Measurements from ENCODE around the gene EYA2.
"Not testable (repeated sequence)": the region's sequence is repeated elsewhere in the genome, so short reads cannot be mapped to it uniquely, and the experiment has no call there.

EYA2 gene

GRCh38 chr20:47204850-47205122 lies 310.1 kb downstream of the EYA2 start:
- DNase-seq (ENCODE audit: low spot score) = not testable (repeated sequence)

GRCh38 chr20:47205577-47206123 lies 311.0 kb downstream of the EYA2 start:
- no peak for DNase-seq (ENCODE audit: low spot score)

- DNase-seq (ENCODE audit: low spot score) = not testable (repeated sequence)
These were observed 311.9 kb downstream of the EYA2 start for GRCh38 chr20:47206552-47206951.

GRCh38 chr20:47206962-47207641 lies 312.5 kb downstream of the EYA2 start:
- no peak for DNase-seq (ENCODE audit: low spot score)

GRCh38 chr20:47208534-47209174 lies 314.0 kb downstream of the EYA2 start:
- no peak for DNase-seq (ENCODE audit: low spot score)

- DNase-seq (ENCODE audit: low spot score) = no peak
These were observed 315.3 kb downstream of the EYA2 start for GRCh38 chr20:47209982-47210381.

GRCh38 chr20:47210470-47210869 lies 315.8 kb downstream of the EYA2 start:
- DNase-seq (ENCODE audit: low spot score) = no peak

- DNase-seq (ENCODE audit: low spot score) = no peak
These were observed 316.4 kb downstream of the EYA2 start for GRCh38 chr20:47211036-47211435.

- DNase-seq (ENCODE audit: low spot score) = no peak
These were observed 318.1 kb downstream of the EYA2 start for GRCh38 chr20:47212606-47213207.

GRCh38 chr20:47213966-47214365 lies 319.3 kb downstream of the EYA2 start:
- DNase-seq (ENCODE audit: low spot score) = no peak

- DNase-seq (ENCODE audit: low spot score) = no peak
These were observed 321.2 kb downstream of the EYA2 start for GRCh38 chr20:47215653-47216397.

GRCh38 chr20:47216819-47217410 lies 322.3 kb downstream of the EYA2 start:
- DNase-seq (ENCODE audit: low spot score) = no peak

GRCh38 chr20:47217482-47218446 lies 323.1 kb downstream of the EYA2 start:
- no peak for DNase-seq (ENCODE audit: low spot score)

- DNase-seq (ENCODE audit: low spot score) = peak; percentile 38
These were observed 325.5 kb downstream of the EYA2 start for GRCh38 chr20:47220161-47220582.

- DNase-seq (ENCODE audit: low spot score) = no peak
These were observed 326.5 kb downstream of the EYA2 start for GRCh38 chr20:47221036-47221625.

GRCh38 chr20:47222468-47223119 lies 328.0 kb downstream of the EYA2 start:
- no peak for DNase-seq (ENCODE audit: low spot score)

- DNase-seq (ENCODE audit: low spot score) = no peak
These were observed 329.3 kb downstream of the EYA2 start for GRCh38 chr20:47223896-47224295.

GRCh38 chr20:47224300-47224791 lies 329.7 kb downstream of the EYA2 start:
- no peak for DNase-seq (ENCODE audit: low spot score)

- DNase-seq (ENCODE audit: low spot score) = no peak
These were observed 330.2 kb downstream of the EYA2 start for GRCh38 chr20:47224857-47225256.

GRCh38 chr20:47225458-47225857 lies 330.8 kb downstream of the EYA2 start:
- DNase-seq (ENCODE audit: low spot score) = no peak

All from CD4-positive, alpha-beta T cell treated with Interleukin-2 at 100 ng/mL for 4 hours (primary cell).